K562 (cell line): ENCODE data around the gene LMBR1.

Experiments used
- BRD9 ChIP-seq: fragments of 450-650 bp; IDR thresholded peaks from 2 replicates; pipeline ENCODE4 v1.6.1; 2018; ENCODE audit warnings: low read depth; ENCODE audit not compliant: partially characterized antibody
- CTCF ChIP-seq, 3 experiments: IDR thresholded peaks in 2 of 3; conservative IDR thresholded peaks in 1 of 3; 2 replicates each; pipeline ENCODE4 v1.5.1; 2011 to 2012; ENCODE audit warnings: low read length in 3 of 3, mild to moderate bottlenecking in 3 of 3, control low read depth in 2 of 3, improper control_type of control experiment in 1 of 3, inconsistent platforms in 1 of 3, low read depth in 1 of 3, mixed read lengths in 1 of 3, moderate library complexity in 1 of 3; ENCODE audit not compliant: insufficient read depth in 2 of 3
- EP300 ChIP-seq: IDR thresholded peaks from 2 replicates; pipeline ENCODE4 v1.6.1; 2012; ENCODE audit warnings: low read length, improper control_type of control experiment
- HMGXB4 ChIP-seq: sonication (generic); formaldehyde crosslinking; IDR thresholded peaks from 2 replicates; pipeline ENCODE4 v1.8.1; 2023; ENCODE audit warnings: mild to moderate bottlenecking, missing genetic modification reagents
- KLF13 ChIP-seq: fragments of 450-650 bp; IDR thresholded peaks from 2 replicates; pipeline ENCODE4 v1.6.1; 2016; ENCODE audit warnings: missing genetic modification characterization, low read depth, mild to moderate bottlenecking, missing compliant biosample characterization, moderate library complexity, borderline replicate concordance
- MXI1 ChIP-seq: IDR thresholded peaks from 2 replicates; pipeline ENCODE4 v1.6.1; 2011; ENCODE audit warnings: low read depth, mild to moderate bottlenecking, improper control_type of control experiment, low read length
- PCBP1 ChIP-seq: fragments of 200-400 bp; formaldehyde crosslinking; IDR thresholded peaks from 2 replicates; pipeline ENCODE4 v1.6.1; 2018; ENCODE audit warnings: mild to moderate bottlenecking, low read depth, low read length; ENCODE audit not compliant: poor library complexity, severe bottlenecking
- PML ChIP-seq: IDR thresholded peaks from 2 replicates; pipeline ENCODE4 v1.6.1; 2012; ENCODE audit warnings: low read length, inconsistent platforms
- POLR2AphosphoS2 ChIP-seq: IDR thresholded peaks from 2 replicates; pipeline ENCODE4 v1.6.1; 2012; ENCODE audit warnings: low read length, improper control_type of control experiment
- RB1 ChIP-seq: fragments of 450-650 bp; IDR thresholded peaks from 2 replicates; pipeline ENCODE4 v1.6.1; 2017; ENCODE audit warnings: low read depth, mild to moderate bottlenecking
- TAF1 ChIP-seq: IDR thresholded peaks from 2 replicates; pipeline ENCODE4 v1.6.1; 2011; ENCODE audit warnings: mild to moderate bottlenecking, low read length, moderate library complexity; ENCODE audit not compliant: insufficient read depth, control insufficient read depth, severe bottlenecking; ENCODE audit errors: extremely low read depth
- ZBTB7A ChIP-seq: IDR thresholded peaks from 2 replicates; pipeline ENCODE4 v1.6.1; 2011; ENCODE audit warnings: low read depth, mild to moderate bottlenecking, low read length, moderate library complexity, borderline replicate concordance; ENCODE audit not compliant: control insufficient read depth
- ZNF398 ChIP-seq: fragments of 250-450 bp; sonication (Bioruptor Pico); IDR thresholded peaks from 2 replicates; pipeline ENCODE4 v1.8.0; 2021; ENCODE audit warnings: moderate library complexity, mild to moderate bottlenecking, inconsistent platforms
- ZNF668 ChIP-seq: fragments of 250-450 bp; sonication (Bioruptor Pico); IDR thresholded peaks from 2 replicates; pipeline ENCODE4 v1.8.0; 2022; ENCODE audit warnings: mild to moderate bottlenecking, inconsistent platforms

GRCh38 chr7:156702399-156702798 is 190.6 kb downstream of the LMBR1 start:
- TF ChIP-seq ZNF398 (CRISPR knock-in tag), result no peak
- no peak for TF ChIP-seq PML
- no peak for TF ChIP-seq CTCF (IDR thresholded peaks at IDR 0.05 in 2 of 3, conservative IDR thresholded peaks at IDR 0.05 in 1 of 3; ENCODE audit: insufficient read depth in 2 of 3, low read depth in 1 of 3, low read length in 3 of 3)
- TF ChIP-seq EP300, result no peak
- TF ChIP-seq PCBP1, result no peak
- no peak for TF ChIP-seq ZNF668 (CRISPR knock-in tag)
- no peak for TF ChIP-seq HMGXB4 (CRISPR knock-in tag)
- no peak for TF ChIP-seq RB1
- no peak for TF ChIP-seq MXI1
- no peak for TF ChIP-seq KLF13 (tag)
- no peak for TF ChIP-seq ZBTB7A
- no peak for TF ChIP-seq POLR2AphosphoS2
- no peak for TF ChIP-seq TAF1
- TF ChIP-seq BRD9, result no peak
